Neural progenitor cell (in vitro differentiated cells): ENCODE results near the gene FPR1.

ENCODE experiments used
- EZH2 ChIP-seq: fragments of 200-600 bp; sonication (generic); IDR thresholded peaks from 2 replicates; pipeline ENCODE4 v1.6.1; 2017; ENCODE audit warnings: antibody characterized with exemption, mild to moderate bottlenecking, moderate library complexity
- EZH2phosphoT487 ChIP-seq: fragments of 200-600 bp; sonication (generic); IDR thresholded peaks from 2 replicates; pipeline ENCODE4 v1.6.1; 2017; ENCODE audit warnings: antibody characterized with exemption
- TF ChIP-seq, protein P1 (sequence below): fragments of 200-600 bp; sonication (generic); IDR thresholded peaks from 2 replicates; pipeline ENCODE4 v1.5.1; 2017; ENCODE audit warnings: antibody characterized with exemption, mild to moderate bottlenecking

DNA sequence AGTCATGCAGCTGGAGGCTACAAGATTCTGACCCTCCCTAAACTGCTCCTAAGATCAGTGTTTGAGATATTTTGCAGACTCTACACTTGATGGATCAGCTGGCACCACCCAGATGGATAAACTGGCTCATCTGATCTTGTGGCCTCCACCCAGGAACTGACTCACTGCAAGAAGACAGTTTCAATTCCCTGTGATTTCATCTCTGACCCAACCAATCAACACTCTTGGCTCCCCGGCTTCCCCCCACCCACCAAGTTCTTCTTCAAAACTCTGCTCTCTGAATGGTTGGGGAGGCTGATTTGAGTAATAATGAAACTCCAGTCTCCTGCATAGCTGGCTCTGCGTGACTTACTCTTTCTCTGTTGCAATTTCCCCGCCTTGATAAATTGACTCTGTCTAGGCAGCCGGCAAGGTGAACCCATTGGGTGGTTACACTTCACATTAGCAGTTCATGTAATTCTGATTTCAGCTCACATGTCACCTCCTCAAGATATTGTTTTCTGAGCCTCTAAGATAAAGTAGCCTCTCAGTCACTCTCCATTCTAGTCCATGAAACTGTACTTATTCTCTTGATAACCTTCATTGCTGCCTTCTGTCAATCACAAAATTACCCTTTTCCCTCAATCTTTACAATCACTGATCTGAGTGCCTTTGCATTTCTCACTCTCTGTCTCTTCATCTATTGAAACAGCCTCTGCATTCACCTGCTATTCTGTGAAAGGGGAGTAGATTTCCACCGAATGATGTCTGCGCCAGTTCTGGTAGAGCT, 33.4 kb upstream of the FPR1 start:
- TF ChIP-seq EZH2 (no peak), EZH2phosphoT487 (no peak)
- TF ChIP-seq, protein P1, sequence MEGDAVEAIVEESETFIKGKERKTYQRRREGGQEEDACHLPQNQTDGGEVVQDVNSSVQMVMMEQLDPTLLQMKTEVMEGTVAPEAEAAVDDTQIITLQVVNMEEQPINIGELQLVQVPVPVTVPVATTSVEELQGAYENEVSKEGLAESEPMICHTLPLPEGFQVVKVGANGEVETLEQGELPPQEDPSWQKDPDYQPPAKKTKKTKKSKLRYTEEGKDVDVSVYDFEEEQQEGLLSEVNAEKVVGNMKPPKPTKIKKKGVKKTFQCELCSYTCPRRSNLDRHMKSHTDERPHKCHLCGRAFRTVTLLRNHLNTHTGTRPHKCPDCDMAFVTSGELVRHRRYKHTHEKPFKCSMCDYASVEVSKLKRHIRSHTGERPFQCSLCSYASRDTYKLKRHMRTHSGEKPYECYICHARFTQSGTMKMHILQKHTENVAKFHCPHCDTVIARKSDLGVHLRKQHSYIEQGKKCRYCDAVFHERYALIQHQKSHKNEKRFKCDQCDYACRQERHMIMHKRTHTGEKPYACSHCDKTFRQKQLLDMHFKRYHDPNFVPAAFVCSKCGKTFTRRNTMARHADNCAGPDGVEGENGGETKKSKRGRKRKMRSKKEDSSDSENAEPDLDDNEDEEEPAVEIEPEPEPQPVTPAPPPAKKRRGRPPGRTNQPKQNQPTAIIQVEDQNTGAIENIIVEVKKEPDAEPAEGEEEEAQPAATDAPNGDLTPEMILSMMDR, result no peak
